IPS-18c (cell line): Measurements from ENCODE around the gene CNIH3.
A peak's percentile ranks its signal among the peaks of the same experiment; 100 is the strongest.

Source experiments
- H3K4me3 ChIP-seq: 2 replicates; pipeline ENCODE4 v1.7.0; 2013; ENCODE audit warnings: low read depth, mild to moderate bottlenecking, low read length, moderate library complexity; ENCODE audit not compliant: insufficient read depth
- H3K9me3 ChIP-seq: one replicate; pipeline ENCODE4 v1.6.1; 2013; ENCODE audit warnings: mild to moderate bottlenecking, low read length, moderate library complexity; ENCODE audit not compliant: control insufficient read depth, insufficient read depth

CNIH3 gene

DNA sequence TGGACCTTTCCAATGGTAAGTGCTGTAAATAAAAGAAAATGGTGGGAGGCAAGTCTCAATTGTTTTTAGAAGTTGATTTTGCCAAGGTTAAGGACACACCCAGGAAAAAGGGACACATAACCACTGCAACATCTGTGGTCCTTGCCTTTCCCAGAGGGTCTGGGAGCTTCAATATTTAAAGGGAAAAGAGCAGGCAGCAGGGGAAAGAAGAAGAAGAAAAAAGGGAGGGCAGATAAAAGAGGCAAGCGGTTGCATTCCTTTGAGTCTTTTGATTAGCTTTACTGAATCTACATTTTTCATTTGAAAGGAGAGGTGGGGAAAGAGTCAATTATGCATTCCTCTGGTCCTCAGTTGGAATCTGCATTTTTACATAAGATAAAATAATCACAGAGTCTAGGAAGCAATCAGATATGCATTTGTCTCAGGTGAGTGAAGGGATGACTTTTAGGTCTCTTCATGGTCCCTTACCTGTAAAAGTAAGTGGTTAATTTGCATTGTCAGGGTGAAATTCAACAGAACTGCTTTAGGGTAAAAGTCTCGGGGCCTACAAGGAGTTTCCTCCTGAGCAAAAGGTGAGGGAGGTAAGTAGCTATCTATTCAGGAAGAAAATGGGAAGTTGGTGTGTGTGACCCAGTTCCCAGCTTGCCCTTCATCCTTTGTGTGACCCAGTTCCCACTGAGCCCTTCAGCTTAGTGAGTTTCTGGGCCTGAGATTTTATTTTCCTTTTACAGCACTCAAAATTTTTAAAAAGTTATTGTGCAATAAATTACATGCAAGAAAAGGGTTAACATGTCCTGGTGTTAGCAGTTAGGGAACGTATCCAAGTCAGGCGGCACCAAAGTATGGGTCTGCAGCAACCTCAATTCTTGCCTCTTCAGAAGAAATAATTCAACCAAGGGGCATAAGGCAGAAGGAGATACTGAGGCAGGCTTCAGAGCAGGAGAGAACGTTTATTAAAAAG, 8.6 kb upstream of the CNIH3 start:
- H3K4me3 ChIP-seq = no peak overlapping the region
- H3K9me3 ChIP-seq = no peaks in the 10 kb centered on the region

DNA sequence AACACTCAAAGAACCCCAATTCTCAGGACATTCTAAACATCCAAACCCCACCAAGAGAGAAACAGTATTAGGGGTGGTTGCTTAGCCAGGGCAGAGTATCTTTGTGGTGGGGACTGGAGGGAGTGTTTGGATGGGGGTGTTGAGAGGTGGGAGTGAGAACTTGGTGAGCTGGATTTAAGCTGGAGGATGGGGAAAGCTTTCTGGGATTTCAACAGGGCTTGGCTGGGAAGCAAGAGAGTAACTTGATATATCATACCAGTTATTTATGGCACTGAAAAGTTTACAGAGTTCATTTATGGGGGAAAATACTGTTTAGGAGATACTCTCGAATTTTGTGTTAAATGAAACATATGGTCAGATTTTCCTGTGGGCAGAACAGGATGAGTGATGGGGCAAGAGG, 6.8 kb upstream of the CNIH3 start:
- Histone ChIP-seq H3K9me3 (no peaks in the 10 kb centered on the region), H3K4me3 (no peak overlapping the region)

DNA sequence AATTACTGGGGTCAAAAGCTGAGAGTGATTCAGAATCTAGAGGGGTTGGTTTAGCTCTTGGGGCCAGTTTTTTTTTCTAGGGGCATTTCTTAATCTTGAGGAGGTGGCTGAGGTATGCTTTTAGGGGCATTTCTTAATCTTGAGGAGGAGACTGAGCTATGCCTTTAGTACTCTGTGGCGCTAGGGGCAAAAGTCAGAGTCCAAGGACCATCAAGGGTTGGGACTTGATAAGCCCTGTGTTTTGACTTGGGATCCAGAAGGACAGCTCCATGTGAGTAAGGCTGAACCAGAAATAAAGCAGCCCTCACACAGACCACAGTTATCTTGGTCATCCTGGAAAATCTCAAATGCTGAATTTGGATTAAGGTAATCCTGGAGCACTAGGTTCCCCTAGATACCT, 3.9 kb upstream of the CNIH3 start:
- Histone ChIP-seq H3K9me3 (no peaks in the 10 kb centered on the region), H3K4me3 (no peak overlapping the region)

DNA sequence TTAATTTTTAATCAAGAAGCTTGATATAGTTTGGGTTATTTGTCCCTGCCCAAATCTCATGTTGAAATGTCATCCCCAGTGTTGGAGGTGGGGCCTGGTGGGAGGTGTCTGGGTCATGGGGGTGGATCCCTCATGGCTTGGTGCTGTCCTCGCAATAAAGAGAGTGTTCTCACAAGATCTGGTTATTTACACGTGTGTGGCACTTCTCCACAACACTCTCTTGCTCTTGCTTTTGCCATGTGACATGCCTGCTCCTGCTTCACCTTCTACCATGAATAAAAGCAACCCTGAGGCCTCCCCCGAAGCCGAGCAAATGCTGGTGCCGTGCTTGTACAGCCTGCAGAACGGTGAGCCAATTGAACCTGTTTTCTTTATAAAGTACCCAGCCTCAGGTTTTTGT, 2.6 kb upstream of the CNIH3 start:
- no peaks in the 10 kb centered on the region for H3K9me3 ChIP-seq
- no peak overlapping the region for H3K4me3 ChIP-seq

DNA sequence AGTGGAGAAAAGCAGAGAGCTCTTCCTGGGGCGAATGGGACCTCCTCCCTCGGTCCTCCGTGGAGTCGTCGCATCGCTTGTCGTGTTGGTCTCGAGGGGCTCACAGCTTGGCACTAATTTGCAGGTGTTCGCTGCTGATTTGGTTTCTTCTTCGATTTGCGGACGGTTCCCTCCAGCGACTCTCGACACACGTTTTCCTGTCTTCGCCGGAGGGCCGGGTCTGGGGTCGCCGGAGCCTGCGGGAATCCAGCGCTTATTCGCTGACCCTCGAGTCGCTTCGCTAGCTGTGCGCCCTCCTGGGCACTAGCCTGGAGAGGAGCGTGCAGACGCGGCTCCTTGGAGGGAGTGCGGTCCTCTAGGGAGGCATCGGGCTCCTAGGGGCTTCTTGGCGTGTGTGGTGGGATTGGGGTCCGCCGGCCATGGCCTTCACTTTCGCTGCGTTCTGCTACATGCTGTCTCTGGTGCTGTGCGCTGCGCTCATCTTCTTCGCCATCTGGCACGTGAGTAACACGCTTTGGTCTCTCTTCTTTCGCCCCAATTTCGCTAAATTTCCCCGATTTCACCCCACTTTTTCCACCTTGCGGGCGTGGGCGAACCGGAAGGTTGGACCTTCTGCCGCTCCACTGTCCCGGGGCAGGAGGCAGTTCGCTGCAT, 766 bp downstream of the CNIH3 start:
- peaks cover 2% of the 10 kb centered on the region for H3K9me3 ChIP-seq
- H3K4me3 ChIP-seq = peak overlapping the region; percentile 65

DNA sequence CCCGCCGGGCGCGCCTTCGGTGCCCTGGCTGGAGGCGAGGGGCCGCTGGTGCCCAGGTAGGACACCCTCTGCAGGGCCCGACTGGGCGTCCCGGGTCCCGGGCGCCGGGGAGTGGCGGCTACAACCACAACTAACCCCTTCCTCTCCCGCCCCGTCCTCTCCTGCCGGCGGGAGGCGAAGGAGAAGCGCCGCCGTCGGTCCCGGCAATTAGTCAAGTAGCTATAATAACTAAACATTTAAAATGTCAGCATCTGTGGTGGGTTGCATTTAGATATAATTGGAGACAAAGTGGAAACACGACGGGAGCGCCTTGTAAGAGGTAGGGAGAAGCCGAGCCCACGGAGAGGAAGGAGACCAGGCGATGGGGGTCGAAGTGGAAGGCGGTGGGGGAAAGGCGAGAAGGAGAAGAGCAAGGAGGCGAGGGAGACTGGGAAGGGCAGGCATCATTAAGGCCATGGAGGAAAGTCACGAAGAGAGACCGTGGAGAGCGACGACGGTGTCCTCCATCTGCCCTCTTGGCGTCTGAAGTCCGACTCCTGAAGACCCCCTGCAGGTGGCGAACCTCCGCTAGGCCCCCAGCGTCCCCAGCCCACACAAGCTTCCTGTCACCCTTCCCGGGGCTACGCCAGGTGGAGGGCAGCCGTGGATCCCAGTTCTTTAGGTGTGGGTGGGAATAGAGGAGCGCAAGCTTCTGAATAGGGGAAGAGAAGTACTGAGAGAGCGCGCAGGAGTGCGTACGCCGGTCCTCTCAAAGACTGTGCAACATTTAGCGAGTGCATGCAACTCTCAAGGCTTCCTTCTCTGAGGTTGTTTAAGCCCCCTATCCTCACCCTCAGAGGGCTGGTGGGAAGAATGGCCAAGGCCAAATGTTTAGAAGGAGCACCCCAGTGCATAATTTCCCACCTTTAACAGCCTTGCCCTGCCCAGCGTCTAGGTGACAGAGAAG, 1.6 kb downstream of the CNIH3 start:
- H3K4me3 ChIP-seq = peak overlapping the region; percentile 65

DNA sequence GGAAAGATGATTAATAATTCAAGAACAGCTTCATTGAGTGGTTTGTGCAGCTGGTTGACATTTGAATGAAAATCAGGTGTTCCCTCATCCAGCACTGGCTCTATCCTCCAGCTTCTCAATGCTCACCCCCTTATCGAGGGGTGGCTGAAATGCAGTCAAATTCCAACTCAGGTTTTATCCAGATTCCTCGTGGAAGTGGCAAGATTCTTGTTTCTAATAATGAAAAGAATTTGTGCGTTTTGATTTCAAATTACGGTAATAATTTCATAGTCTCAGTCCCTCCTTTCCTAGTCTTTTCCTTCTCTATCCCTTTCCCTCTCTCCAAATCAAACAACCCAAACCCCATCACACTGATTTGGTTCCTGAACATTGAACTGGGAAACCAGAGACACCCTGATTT, 3.1 kb downstream of the CNIH3 start:
- H3K9me3 ChIP-seq = peaks cover 5% of the 10 kb centered on the region

More for the DNA sequence above, 1.6 kb downstream of the CNIH3 start:
- H3K9me3 ChIP-seq = peaks cover 2% of the 10 kb centered on the region

DNA sequence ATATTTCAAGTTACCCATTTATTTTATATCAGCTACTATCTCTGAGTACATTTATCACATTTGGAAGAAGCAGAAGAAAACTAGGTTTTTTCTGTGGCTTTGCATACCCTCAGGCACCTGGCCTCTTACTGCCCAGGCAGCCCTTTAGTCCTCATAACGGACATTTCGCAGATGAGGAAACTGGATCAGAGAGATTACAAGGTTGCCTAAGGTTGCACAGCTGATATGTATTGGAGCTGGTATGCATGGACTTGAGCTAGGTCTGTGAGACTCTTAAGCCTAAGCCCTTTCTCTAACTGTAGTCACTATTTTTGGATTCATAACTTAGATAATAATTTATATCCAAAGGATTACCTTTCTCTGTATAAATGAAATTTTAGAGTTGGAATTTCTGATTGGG, 4.0 kb downstream of the CNIH3 start:
- no peak overlapping the region for H3K4me3 ChIP-seq

More for the DNA sequence above, 3.1 kb downstream of the CNIH3 start:
- no peak overlapping the region for H3K4me3 ChIP-seq

DNA sequence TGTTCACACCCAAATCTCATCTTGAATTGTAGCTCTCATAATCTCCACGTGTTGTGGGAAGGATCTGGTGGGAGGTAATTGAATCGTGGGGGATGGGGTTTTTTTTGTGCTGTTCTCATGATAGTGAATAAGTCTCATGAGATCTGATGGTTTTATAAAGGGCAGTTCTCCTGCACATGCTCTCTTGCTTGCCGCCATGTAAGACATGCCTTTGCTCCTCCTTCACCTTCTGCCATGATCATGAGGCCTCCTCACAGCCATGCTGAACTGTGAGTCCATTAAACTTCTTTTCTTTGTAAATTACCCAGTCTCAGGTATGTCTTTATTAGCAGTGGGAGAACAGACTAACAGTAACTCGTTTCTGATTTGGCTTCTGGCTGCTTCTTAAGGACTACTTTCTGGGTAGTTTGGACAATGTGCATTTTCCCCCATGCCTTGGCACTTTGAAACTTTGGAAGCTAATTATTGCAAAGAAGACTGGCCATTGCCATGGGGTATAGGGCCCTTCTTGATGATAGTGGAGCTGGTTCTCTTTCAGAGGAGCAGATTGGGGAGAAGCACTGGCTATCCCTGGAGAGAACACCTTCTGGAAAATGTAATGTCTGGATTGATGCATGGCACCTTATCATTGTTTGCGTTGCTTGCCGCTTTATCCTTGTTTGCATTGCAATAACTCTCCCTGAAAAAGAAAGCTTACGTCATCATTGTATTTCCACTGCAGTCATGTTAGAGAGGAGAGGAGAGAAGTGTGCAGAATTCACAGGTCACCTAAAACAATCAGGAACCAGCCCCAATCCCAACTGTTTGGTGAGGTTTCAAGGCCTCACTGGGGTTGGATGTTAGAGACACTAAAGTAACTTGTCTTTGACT, 5.9 kb downstream of the CNIH3 start:
- Histone ChIP-seq H3K4me3 (no peak overlapping the region), H3K9me3 (peaks cover 5% of the 10 kb centered on the region)

More for the DNA sequence above, 4.0 kb downstream of the CNIH3 start:
- peaks cover 5% of the 10 kb centered on the region for H3K9me3 ChIP-seq

DNA sequence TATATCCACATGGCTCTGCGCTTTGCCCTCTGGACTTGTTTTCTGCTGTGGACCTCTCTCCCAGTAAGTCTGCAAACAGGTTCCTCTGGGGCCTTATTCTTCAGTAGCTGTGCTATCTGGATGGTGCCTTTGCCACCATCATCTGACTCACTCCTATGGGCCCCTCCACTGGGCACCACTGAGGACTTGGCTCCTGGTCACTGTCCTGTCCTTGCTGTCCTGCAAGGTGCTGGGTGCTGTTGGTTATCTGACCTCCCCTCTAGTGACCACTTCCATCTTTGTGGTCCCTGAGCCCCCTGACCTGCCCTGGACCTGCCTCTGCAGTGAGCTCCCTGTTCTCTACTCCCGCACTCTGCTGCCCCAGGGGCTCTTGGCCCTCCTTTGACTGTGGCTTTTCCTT, 6.7 kb downstream of the CNIH3 start:
- peaks cover 5% of the 10 kb centered on the region for H3K9me3 ChIP-seq
- no peak overlapping the region for H3K4me3 ChIP-seq

DNA sequence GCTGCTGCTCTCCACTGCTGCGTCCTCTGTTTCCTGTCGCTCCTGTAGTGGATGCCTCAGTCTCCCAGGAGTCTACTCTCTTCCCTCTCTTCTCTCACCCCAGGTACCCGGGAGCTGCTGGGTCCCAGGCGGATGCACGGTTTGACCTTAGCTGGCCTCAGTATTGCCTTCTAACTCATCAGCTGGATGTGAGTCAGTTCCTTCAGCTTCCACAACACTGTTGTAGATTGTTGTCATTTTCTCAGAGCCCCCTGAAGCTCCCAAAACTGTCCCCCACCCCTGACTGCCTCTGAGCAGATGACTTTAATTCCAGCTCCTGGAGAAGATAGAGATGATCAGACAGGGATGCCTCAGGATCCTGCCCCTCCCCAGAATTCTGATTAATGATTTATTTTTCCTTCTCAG, 7.2 kb downstream of the CNIH3 start:
- Histone ChIP-seq H3K4me3 (no peak overlapping the region), H3K9me3 (peaks cover 5% of the 10 kb centered on the region)

DNA sequence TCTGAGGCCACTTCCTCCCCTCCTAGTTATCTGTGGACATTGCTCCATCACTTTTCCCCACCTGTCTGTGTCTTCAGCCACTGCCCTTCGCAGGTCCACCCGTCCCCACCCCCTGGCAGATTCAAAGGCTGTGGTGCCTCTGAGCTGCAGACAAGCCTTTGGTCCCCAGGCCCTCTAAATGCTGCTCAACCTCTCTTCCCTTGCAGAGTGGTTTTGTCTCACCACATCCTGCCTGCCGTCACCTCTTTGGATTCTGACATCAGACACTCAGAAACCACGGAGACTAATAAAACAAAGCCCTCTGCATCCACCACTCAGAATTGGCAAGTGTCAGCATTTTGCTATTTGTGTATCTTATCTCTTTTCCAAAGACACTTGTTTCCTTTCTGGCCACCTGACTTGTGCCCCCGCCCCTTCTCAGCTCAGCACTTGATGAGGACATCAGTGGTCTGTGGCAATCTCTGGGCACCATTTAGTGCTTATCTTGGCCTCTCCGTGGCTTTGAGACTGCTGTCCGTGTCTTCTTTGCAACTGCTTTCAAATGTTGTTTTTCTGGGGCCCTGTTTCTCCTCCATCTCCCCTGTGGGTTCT, 7.7 kb downstream of the CNIH3 start:
- H3K4me3 ChIP-seq = no peak overlapping the region
- H3K9me3 ChIP-seq = peaks cover 5% of the 10 kb centered on the region

DNA sequence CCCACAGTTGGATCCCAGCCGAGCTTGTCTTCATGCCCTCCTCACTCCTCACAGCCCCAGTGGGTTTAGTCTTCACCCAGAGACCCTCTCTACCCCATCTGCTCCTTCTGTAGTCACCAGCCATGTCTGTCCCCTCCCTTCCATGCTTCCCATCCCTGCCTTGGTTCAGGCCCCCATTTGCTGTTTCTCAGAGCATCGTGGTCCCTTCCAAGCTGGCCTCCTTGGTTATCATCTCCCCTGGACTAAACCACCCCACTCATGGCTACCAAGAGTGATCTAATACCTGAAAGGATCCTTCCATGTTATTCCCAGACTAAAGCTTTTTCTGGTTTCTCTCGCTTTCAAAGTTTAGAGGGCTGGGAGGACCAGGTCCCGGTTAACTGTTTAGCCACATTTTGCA, 8.3 kb downstream of the CNIH3 start:
- peaks cover 5% of the 10 kb centered on the region for H3K9me3 ChIP-seq
- H3K4me3 ChIP-seq = no peak overlapping the region

DNA sequence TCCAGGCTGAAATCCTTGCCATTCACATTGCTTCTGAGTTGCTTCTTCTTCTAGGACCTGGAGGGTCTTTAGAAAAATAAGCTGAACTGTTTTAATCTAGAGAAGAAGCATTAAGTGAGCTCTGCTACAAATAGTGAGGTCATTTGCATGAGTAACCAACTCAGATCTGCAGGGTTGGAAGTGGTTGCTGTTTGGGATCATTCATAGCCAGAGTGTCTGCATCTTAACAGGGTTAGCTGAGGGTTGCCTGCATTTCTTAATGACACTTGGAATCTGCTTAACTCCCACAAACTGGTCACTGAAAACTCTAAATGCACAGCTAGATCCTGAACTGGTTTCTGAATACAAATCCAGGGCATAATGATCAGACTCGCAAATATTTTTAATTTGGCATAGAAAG, 9.9 kb downstream of the CNIH3 start:
- peaks cover 5% of the 10 kb centered on the region for H3K9me3 ChIP-seq
- H3K4me3 ChIP-seq = no peak overlapping the region

DNA sequence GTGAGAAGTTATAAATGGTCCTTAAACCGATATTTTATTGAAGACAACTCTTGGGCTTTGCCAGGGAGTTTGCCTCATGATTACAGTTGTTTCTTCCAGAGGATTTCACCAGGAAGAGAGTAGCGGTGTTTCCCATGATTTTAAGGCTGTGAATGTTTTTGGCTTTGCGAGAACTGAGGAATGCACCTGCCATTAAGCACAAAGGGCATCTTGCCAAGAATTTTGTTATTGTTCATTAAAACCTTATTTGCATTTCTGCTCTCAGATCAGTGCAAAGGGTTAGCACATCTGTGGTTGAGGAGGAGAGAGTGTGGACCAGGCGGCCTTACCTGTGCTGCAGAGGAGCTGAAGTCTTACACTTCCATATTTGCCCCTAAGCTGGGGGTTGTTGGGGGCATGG, 13.8 kb downstream of the CNIH3 start:
- Histone ChIP-seq H3K4me3 (no peak overlapping the region), H3K9me3 (peaks cover 2% of the 10 kb centered on the region)

DNA sequence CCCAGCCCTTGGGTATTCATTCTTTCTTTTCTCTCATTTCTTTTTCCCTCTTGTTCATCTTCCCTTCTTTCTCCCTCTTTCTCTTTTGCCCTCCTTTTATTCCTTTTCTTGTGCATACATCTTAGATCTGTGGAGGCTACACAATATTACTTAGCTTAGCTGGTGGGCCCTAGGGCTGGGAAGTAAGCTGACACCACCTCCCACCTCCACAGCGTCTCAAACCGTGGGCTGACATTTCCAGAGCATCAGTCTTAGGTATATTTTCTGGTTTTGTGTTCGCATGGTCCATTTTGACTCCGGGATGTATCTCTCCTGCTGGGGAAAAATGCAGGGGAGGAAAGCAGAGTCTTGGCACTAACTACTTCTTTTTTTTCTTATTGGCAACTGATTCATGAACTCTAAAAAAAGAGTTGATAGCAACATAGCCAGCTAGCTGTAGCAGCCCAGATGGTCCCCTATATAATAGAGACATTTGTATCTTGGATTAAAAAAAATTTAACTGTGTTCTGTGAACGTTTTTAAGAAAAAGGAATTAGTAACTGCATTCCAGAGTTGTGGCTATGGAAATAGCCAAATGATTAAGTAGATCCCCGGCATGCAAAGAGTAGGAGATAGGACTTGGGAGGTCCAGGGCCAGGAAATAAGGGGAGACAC, 15.5 kb downstream of the CNIH3 start:
- Histone ChIP-seq H3K4me3 (no peak overlapping the region), H3K9me3 (peaks cover 2% of the 10 kb centered on the region)
